HG03103 (cell line): Measurements from ENCODE around the gene DAND5.

ENCODE experiments used
- ATAC-seq: cut with Tn5 transposase; IDR thresholded peaks from one replicate; pipeline ENCODE4 v1.9.1; 2021; ENCODE audit warnings: low read depth; ENCODE audit not compliant: unreplicated experiment

Gene DAND5

DNA sequence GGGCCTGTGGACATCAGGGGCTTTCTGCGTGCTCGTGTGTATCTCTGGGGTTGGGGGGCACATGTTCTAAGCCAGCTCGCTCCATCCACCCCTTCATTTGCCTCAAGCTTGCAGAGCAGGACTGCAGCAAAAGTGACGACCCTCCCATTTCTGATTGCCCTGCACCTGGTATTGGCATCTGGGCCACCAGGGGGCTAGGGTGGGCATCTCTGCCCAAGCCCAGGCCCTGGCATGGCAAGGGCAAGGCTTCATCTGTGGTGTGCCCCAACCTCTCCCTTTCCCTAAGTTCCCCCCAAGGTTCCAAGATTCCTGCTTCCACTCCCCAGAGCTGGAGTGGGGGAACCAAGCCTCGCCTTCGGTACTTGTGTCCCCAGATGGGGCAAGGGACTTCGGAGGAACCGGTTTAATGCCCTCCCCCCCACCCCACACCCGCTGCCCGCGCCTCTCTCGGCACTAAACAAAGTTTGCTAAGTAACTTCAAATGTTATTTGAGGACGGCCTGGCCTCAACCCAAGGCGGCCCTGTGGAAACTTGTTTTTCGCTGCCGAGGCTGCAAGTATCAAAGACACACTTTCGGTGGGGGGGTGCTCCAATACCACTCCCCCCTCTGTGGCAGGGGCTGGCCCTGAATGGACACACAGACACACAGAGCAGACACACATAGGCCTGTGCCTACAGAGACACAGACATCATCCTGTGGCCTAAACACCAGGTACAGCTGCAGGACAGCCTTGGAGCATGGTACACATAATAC is 38.1 kb downstream of the DAND5 start:
- no peak for ATAC-seq

DNA sequence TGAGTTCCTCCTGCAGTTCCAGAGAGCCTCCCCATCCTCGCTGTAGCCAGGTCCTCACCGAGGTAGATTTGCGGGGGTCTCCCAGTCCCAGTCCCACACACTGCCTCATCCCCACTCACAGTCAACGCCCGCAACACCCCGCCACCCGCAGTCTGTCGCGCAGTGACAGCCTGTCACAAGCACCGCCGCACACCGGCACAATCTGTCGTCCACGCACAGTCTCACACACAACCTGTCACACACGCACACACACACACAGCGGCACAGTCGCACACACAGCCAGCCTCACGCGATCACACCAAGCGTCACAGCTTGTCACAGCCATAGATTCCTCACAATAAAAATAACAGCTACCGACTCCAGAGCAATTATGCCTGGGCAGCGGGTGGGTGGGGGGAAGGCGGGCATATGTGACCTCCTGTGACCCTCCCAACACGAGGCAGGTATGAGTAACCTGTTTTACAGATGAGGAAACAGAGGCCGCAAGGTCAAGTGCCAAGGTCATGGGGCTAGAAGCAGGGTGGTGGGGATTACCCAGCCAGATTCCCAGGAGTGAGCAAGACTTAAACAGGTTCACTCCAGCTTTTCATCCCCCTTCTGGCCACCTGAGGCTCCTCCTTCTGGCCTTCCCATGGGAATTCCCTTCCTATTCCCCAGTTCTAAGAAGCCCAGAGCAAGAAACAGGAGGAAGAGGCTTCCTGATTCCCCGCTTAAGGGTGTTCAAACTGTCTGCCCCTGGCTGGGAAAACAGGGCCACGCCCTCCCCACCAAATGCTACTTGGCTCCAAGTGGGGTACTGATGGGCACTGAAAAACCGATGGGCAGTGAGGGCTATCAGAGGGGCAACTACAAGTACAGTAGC is 39.8 kb downstream of the DAND5 start:
- no peak for ATAC-seq

DNA sequence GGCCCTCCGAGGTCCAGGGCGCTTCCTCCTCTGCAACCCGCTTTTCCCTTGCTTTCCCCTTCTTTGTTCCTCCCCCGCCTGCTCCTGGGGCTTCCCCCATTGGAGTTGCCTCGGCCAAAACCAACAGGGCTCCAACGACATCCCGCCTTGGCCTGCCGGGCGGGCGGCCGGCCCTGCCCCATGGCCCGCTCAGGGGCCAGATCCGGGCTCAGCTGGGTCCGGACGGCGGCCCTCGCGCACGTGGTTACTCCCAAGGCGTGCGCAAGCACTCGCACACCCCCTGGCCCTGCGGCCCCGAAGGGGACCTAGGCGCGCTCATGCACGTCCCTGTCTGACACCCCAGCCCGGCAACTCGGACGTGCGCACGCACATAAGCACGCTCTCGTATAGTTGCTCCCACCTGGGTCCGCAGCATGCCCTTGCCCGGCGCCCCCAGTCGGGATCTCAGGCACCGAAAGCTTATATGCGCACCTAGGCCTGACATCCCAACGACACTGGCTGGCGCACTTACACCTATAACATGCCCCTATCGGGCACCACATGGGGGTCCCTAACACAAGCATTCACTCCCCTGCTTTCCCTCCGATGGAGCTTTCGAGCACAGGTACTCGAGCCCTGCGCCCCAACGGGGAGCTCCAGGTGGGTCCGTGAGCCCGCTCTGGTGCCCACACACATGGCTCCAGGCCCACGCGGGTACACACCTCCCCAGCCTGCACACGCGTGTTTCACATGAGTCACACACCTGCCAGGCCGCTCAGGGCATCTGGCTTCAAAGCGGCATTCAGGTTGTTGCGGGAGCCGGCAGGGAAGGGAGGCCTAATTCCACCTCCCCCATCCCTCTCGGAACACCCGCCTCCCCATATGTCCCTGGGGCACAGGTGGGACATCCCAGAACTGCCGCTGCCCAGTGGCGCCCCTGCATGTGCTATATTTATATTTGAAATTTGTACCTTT is 40.9 kb downstream of the DAND5 start:
- no peak for ATAC-seq

DNA sequence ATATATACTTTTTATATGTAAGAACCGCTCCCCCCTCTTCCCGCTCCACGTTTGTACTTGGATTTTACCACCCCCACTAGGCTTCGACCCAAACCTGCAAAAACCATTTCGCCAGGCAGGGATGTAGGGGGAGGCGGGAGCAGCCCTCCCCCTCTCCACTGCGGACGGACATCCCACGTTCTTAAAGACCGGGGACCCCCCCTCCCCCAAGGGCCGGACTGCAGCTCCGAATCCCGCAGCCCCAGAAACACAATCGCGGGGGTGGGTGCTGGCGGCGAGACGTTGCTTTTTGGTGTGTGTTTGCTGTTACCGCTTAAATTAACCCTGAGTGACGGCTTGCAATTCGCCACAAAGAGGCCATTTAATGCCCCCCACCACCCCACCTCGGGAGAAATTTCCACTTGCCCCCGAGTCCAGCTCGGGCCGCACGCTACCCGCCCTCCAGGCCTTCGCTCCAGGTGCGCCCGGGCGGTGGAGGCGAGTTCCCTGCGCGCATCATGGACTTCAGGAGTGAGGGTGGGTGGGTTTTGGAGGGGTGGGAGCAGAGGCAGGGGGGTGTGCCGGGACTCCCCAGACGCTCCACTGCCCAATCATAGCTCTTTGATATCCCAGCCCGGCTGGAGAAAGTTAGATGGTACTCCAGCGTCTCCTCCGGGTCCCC is 41.7 kb downstream of the DAND5 start:
- no peak for ATAC-seq

DNA sequence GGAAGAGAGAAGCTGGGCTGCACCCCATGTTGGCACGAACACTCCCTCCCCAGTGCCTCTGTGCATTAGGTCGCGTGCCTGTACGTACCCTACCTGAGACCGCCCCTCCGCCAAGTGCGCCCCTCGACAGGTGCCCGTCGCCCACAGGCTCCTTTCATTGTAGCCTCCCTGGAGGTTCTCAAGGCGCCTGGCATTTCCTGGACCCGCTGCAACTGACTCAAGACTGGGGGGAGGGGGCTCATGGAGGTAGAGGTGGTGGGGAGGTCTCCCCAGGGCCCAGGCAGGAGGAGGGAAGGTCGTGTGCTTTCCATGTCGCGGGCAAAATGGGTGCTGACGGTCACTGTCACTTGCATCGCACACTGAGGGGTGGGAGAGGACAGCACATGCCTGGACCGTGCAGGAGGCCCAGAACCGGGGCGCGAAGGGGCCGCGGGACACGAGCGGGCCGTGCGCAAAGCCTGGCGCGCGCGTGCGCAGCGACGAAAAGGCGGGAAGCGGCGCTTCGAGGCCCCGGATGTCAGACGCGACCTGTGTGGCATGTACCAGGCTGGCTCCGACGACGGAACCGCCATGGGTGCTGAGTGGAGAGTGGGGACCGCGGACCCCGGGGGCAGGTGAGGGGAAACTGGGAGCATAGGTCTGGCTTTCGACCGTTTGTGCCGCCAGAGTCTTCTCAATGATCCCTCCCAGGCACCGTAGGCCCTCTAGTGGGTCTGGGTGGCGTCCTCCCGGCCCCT is 42.4 kb downstream of the DAND5 start:
- no peak for ATAC-seq

DNA sequence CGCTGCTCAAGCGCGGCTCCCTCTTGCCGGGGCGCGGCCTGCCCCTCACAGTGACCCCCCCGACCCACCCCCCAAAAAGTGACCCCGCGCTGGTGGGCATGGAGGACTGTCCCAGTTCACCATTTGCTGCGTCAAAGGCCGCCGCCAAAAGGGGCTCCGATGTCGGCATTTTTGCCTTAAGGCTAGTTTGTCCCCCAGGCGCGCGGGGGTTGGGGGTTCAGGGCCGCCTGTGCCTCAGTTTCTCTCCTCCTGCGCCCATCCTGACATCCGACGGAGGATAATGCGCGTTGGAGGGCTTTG is 43.0 kb downstream of the DAND5 start:
- ATAC-seq: no peak

DNA sequence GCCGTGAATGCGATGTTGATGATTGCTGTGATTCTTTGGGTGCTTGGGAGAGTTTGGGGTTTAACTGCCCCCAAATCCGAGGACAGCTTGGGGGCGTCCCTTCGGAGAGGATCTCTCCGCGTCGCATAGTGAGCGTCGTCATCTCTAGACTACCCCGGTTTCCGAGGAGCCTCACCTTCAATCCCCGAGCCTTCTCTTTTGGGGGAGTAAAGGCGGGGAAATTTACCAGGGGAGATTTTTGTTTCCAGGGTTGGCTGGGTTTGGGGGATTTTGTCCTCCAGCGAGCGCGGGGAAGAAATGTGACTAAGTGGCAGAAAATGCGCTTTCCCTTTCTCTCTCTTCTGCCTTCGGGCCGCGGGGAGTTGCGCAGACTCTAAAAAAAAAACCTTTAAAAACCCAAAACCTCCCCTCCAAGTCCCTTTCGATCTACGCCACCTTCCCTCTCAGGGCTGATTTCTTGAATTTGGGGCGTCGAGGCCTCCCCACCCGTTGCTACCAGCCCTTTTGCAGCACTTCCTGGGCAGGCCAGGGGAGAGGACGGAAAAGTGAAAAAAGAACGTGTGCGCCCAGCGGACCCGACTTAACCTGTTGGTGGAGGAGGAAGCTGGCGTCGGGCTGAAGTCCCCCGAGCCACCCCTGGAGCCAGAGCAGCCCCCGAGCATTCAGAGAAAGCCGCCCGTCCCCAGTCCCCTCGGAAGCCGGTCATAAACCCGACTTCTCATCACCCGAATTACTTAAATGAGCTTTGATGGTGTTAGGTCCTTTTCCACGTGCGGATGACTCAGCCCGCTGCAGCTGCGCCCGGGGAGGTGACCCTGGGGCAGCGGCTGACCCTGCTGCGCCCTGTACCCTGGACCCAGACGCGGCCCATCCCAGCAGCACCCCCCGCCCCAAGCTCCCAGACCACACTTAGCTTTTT is 43.6 kb downstream of the DAND5 start:
- no peak for ATAC-seq

DNA sequence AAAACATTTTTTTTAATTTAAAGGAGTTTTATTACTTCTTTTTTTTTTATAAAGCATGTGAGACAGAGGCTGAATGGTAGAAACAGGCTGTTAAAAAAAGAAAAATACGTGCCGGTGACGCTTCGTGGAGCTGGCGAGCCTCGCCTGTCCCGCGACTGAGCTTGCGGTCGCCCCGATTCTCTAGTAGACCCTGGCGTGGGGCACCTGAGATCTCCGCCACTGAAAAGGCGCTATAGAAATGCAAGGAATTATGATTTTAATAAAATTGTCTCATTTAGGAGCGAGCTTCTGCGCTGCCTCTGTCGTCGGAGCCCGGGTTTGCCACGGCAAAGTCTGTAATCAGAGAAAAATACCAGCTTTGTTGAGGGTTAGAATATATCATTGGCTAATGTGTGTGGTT is 44.3 kb downstream of the DAND5 start:
- ATAC-seq: no peak

DNA sequence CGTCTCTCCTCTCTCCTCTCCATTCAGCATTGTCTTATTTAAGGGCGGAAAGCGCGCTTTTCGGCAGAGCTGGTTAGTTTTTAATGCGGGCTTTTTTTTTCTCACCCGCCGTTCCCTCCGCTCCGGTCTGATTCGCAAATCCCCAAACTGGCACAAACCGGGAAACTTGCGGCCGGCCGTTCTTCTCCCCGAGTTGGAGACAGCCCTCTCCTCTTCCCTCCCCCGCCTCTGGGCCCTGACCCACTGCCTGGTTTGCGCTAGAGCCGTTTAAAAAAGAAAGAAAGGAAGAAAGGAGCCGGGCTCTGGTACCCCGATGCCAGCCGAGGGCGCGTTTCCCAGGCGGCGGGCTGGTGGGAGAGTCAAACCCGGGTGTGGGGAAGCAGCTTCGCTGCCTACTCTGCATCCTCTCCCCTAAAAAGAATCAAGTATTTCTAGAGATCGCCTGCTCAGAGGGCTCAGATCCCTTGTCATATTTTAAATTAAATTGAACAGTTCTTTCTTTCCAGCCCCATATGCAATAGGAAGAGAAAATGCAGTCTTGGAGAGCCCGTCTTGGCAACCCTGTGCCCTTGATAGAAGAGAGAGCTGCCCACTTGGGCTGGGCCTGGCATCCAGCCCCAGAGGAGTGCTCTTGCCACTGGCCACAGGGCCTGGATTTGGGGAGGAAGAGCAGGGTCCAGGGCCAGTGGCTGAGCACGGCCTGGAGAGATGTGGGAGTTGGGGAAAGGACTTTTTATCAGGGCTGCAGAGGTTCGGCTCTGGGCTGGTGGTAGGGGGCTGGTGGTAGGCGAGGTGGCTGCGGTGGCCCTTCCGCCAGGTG is 44.9 kb downstream of the DAND5 start:
- ATAC-seq: no peak

DNA sequence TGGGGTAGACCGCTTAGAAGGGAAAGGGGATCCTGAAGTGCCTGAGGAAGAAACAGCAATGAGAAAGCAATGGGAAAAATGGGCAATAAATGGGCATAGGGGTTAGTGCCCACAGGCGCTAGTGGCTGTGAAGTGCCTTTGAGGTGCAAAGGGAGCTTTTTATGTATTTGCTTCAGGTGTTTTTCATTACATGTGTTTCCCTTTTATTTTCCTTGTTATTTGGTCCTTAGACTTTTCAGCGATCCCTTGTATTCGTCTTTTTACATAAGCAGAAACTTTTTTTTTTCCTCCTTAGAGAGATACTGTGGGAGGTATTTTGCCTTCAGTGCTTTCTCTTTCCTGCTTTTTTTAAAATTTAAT is 45.5 kb downstream of the DAND5 start:
- no peak for ATAC-seq

DNA sequence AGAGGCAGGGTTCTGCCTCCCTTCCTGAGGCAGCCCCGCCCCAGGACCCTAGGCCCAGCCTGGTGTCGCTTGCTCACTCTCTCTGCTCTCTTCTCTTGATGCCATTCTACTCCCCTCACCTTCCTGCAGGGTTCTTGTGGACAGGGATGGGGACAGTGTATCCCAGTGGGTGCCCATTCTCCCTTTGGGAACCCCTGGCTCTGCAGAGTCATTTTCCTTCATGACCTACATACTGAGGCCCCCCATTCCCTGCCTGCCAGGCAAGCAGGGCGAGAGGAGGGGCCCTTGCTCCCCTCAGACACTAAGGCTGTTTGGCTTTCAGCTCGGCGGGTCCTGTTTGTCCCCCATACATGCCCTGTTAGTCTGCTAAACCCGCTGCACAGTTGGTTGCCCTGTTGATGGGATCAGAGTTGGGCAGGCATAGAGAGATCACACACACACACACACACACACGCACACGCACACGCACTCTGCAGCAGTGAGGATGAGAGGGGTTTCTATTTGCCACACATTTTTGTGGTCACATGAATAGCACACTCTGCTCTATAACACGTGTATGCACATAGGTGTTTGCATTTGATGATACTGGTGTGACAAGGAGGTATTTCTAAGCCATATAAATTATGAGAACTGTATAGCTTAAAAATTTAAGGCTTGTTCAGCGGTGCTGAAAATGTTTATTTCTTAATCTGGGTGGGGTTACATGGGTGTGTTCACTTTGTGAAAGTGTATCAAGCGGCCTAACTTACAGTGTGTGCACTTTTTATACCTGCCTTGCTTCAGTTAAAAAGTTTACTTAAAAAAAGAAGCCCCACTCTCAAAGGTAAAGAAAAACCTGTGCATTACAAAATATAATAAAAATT is 46.2 kb downstream of the DAND5 start:
- no peak for ATAC-seq

DNA sequence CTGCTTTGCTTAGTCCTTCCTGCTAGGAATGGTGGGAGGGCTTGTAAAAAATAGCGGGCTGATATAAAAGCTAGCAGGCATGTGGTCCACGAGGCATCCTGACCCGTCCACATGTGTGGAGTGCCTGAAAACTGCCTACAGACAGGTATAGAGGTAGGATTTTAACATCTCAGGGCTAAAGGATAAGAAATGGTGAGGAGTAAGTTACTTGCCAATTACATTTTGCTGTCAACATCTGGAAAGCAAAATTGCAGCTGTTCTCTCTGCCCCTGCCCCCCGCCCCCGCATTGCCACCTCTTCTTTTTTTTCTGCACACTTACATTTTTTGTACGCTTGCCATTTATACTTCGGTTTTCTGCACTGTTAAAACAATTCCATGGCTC is 46.9 kb downstream of the DAND5 start:
- ATAC-seq: no peak

DNA sequence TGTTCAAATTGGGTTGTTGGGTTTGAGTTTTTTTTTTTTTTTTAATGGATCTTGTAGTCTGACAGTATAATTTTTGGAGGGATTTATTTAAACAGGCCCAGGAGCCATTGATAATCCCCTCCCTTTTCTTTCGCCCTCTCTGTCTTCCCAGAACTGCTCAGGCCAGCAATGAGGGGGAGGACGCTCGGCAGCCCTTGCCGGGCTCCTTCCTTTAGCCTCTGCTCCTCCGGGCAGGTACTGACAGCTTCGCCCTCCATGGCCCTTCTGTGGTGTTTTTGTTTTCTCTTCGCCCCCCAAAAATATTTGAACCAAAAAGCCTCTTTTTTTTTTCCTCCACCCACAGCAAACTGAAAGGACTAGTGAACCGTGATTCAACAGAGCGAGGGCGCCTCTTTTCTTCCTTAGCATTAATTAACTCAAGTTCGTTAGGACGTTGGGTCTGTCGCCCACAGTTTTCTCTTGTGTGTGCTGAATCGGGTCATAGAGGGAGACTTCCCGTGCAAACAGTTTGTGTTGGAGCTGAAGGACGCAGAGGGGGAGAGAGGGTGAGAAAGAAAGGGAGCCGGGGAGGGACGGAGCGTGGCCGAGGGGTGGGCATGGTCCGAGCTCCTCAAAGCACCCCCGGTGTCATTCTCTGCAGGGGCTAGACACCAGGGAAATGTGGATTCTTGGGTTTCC is 47.4 kb downstream of the DAND5 start:
- ATAC-seq: no peak

DNA sequence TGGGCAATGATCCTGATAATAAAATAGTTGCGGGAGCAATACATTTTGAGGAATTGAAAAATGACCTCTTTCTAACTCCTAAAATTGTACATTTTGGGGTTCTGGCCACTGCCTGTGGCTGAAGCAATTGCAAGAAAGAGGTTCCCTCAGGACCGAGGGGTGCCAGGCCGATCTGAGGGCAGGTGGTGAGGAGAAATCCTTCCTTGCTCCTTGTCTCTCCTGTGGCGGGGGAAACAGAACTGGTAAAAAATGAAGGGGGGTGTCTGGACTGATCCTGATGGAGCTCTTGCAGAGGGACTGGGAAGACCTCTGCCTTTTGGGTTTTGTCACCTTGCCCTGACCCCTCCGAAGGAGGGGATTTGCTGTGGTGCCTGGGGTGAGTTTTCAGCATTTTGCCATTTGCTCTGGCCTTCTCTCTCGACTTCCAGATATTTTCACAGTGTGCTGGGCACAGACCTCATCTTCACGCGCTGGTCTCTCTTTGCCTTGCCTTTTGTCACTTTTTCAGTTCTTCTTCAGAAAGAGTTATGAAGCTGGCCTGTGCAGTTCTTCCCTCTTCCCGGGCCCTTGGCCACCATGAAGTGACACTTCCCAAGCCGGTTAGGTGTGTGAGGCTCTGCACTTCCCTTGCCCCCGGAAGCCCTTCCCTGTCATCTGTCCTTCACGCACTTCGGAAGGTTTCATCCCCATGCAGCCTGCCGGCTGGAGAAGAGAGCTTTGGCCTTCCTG is 48.1 kb downstream of the DAND5 start:
- no peak for ATAC-seq

DNA sequence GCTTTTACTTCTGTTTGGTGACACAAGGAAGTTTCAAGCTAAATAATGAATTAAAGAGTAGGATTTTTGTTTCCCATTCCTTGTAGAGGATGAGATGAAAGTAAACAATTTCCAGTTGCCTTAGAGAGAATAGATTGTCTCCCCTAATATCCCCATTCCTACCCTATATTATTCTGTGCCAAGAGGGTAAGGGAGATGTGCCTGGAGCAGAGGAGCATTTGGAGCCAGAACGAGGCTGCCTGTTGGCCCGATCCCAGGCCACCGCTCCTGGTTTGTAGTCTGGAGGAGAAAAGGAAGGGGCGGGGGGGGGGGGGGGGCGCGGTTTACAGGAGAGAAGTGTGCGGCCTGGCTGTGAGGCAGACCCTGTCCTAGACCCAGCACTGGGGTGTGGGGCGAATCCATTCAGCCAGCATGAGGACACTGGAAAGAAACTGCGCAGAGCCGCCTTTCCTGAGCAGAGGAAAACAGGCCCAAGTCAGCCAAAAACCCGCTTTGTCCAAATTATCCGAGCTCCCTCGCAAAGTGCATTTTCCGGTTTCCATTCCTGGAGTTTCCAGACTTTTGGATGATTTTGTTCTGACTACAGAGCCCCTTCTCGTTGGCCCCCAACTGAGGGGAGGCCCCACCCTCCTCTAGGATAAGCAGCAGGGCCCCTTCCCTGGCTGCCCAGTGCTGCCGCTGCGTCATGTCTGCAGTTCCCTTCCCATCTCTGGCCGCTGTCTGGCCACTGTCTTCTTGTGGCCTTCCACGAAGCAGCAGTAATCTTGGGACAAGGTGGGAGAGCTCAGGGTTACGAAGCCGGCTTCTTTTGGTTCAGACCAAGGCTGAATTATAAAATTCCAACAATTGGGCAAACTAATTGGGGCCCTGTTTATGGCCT is 48.9 kb downstream of the DAND5 start:
- ATAC-seq: no peak
